ENCODE data around the gene MAP2K6.

- TF ChIP-seq CTCF (optimal IDR thresholded peaks at IDR 0.05 in 1 of 3, IDR thresholded peaks at IDR 0.05 in 1 of 3, conservative IDR thresholded peaks at IDR 0.05 in 1 of 3; ENCODE audit: extremely low read depth in 1 of 3, insufficient read depth in 2 of 3, low read length in 3 of 3), result no peak
- TF ChIP-seq EZH2 (IDR thresholded peaks at IDR 0.05; ENCODE audit: low read length), result no peak
These were observed 47.2 kb upstream of the MAP2K6 start for GRCh38 chr17:69367298-69367697.

All from keratinocyte (primary cell).